A549 (cell line): ENCODE data around the gene CFAP97. TPM values are rescaled to one million over a fixed set of nuclear protein-coding genes. Genes with fewer than 3 reads are reported as not detected.

Experiments
- ATAC-seq, 2 experiments: fragments of 200-7000 bp in 1 of 2; fragments of >200 bp in 1 of 2; cut with Nextera tagmentation in 1 of 2; cut with Tn5 transposase in 1 of 2; 3 replicates each; pipeline versions ENCODE4 v1.8.0 to v1.9.1; 2018 to 2020; ENCODE audit warnings: mild to moderate bottlenecking in 1 of 2, moderate library complexity in 1 of 2
- CTCF ChIA-PET: fragments of 300-600 bp; sonication (Branson Sonifier 250); formaldehyde crosslinking; extraction: SDS; loops from one replicate; lab custom pipeline; 2021; ENCODE audit warnings: antibody characterized with exemption, inconsistent platforms; lab: Yijun Ruan, JAX
- POLR2A ChIA-PET: fragments of 350-600 bp; formaldehyde crosslinking; extraction: SDS; loops from one replicate; lab custom pipeline; 2021; ENCODE audit warnings: antibody characterized with exemption, inconsistent platforms; lab: Yijun Ruan, JAX
- DNase-seq, 2 experiments: peaks; one replicate each; pipeline versions ENCODE4 v3.0.0 to v3.0.0-alpha.2; 2011 to 2016; ENCODE audit warnings: low read depth in 1 of 2, low spot score in 1 of 2
- FAIRE-seq: peaks from 2 replicates; lab custom pipeline; 2011; peaks lifted over from hg19 to GRCh38; lab: Jason Lieb, UNC
- H3K27ac ChIP-seq, 2 experiments: fragments of >200 bp; sonication (Bioruptor Twin); formaldehyde crosslinking; 3 replicates each; pipeline ENCODE4 v1.5.1; 2016 to 2017
- H3K4me1 ChIP-seq: fragments of >200 bp; sonication (Bioruptor Twin); formaldehyde crosslinking; 3 replicates; pipeline ENCODE4 v1.6.1; 2016
- H3K4me2 ChIP-seq: fragments of >200 bp; sonication (Bioruptor Twin); formaldehyde crosslinking; 3 replicates; pipeline ENCODE4 v1.6.1; 2016
- H3K4me3 ChIP-seq: fragments of >200 bp; sonication (Bioruptor Twin); formaldehyde crosslinking; 3 replicates; pipeline ENCODE4 v1.5.1; 2016
- H3K9me3 ChIP-seq: fragments of >200 bp; sonication (Bioruptor Twin); formaldehyde crosslinking; 3 replicates; pipeline ENCODE4 v1.6.1; 2016
- ATOH8 ChIP-seq: fragments of 250-450 bp; sonication (Bioruptor Pico); IDR thresholded peaks from 2 replicates; pipeline ENCODE4 v1.5.0; 2020; ENCODE audit warnings: low read depth, mild to moderate bottlenecking, moderate library complexity
- BHLHE40 ChIP-seq: IDR thresholded peaks from 2 replicates; pipeline ENCODE4 v1.6.1; 2012; ENCODE audit warnings: low read depth, low read length, inconsistent platforms
- CBX8 ChIP-seq: fragments of 200-600 bp; sonication (generic); IDR thresholded peaks from 2 replicates; pipeline ENCODE4 v1.6.1; 2016
- EHF ChIP-seq: fragments of 250-450 bp; sonication (Bioruptor Pico); IDR thresholded peaks from 2 replicates; pipeline ENCODE4 v1.5.0; 2020; ENCODE audit warnings: mild to moderate bottlenecking
- EHMT2 ChIP-seq: fragments of 200-600 bp; sonication (generic); IDR thresholded peaks from 2 replicates; pipeline ENCODE4 v1.6.1; 2016; ENCODE audit warnings: antibody characterized with exemption, low read depth, mild to moderate bottlenecking, moderate library complexity
- ESRRA ChIP-seq: fragments of 150-350 bp; IDR thresholded peaks from 2 replicates; pipeline ENCODE4 v1.6.1; 2014; ENCODE audit warnings: mild to moderate bottlenecking, low read length, borderline replicate concordance
- GATA3 ChIP-seq: IDR thresholded peaks from 2 replicates; pipeline ENCODE4 v1.6.1; 2012; ENCODE audit warnings: borderline replicate concordance
- HES2 ChIP-seq: fragments of >200 bp; sonication (Bioruptor Twin); formaldehyde crosslinking; IDR thresholded peaks from 2 replicates; pipeline ENCODE4 v1.6.1; 2016
- HEYL ChIP-seq: fragments of 250-450 bp; sonication (Bioruptor Pico); IDR thresholded peaks from 2 replicates; pipeline ENCODE4 v1.8.0; 2021; ENCODE audit warnings: mild to moderate bottlenecking, moderate library complexity
- HOXB5 ChIP-seq: fragments of 250-450 bp; sonication (Bioruptor Pico); IDR thresholded peaks from 2 replicates; pipeline ENCODE4 v1.5.0; 2020; ENCODE audit warnings: mild to moderate bottlenecking, moderate library complexity
- JUN ChIP-seq, 2 experiments: fragments of >200 bp; sonication (Bioruptor Twin); formaldehyde crosslinking; IDR thresholded peaks; 2 replicates in 1 of 2; 3 replicates in 1 of 2; pipeline ENCODE4 v1.6.1; 2016 to 2017
- MAZ ChIP-seq: fragments of 150-350 bp; IDR thresholded peaks from 2 replicates; pipeline ENCODE4 v1.6.1; 2014; ENCODE audit warnings: antibody characterized with exemption, low read depth, low read length, borderline replicate concordance
- MYC ChIP-seq: IDR thresholded peaks from 2 replicates; pipeline ENCODE4 v1.6.1; 2012; ENCODE audit warnings: mild to moderate bottlenecking, inconsistent platforms, low read length, improper control_type of control experiment, borderline replicate concordance
- NPAS2 ChIP-seq: fragments of 250-450 bp; sonication (Bioruptor Pico); IDR thresholded peaks from 2 replicates; pipeline ENCODE4 v1.8.0; 2022; ENCODE audit warnings: mild to moderate bottlenecking, moderate library complexity, borderline replicate concordance
- NR3C1 ChIP-seq: fragments of >200 bp; sonication (Bioruptor Twin); formaldehyde crosslinking; IDR thresholded peaks from 3 replicates; pipeline ENCODE4 v1.6.1; 2017
- PHF8 ChIP-seq: fragments of 200-600 bp; sonication (generic); IDR thresholded peaks from 2 replicates; pipeline ENCODE4 v1.6.1; 2016; ENCODE audit warnings: low read depth, mild to moderate bottlenecking, antibody characterized with exemption, moderate library complexity, borderline replicate concordance
- POLR2AphosphoS2 ChIP-seq: conservative IDR thresholded peaks from 2 replicates; pipeline ENCODE4 v1.6.1; 2012; ENCODE audit warnings: low read length, improper control_type of control experiment, inconsistent platforms
- RAD21 ChIP-seq, 2 experiments: fragments of >200 bp in 1 of 2; sonication (Bioruptor Twin) in 1 of 2; formaldehyde crosslinking in 1 of 2; IDR thresholded peaks in 1 of 2; conservative IDR thresholded peaks in 1 of 2; 2 replicates in 1 of 2; 3 replicates in 1 of 2; pipeline ENCODE4 v1.6.1; 2012 to 2018; ENCODE audit warnings: inconsistent platforms in 1 of 2
- RARB ChIP-seq: fragments of 250-450 bp; sonication (Bioruptor Pico); IDR thresholded peaks from 2 replicates; pipeline ENCODE4 v1.8.0; 2021; ENCODE audit warnings: mild to moderate bottlenecking, moderate library complexity
- REST ChIP-seq: fragments of 200-600 bp; sonication (generic); IDR thresholded peaks from 2 replicates; pipeline ENCODE4 v1.6.1; 2016; ENCODE audit warnings: antibody characterized with exemption, mild to moderate bottlenecking, moderate library complexity
- RFX5 ChIP-seq: fragments of 450-650 bp; IDR thresholded peaks from 2 replicates; pipeline ENCODE4 v1.7.1; 2014; ENCODE audit warnings: antibody characterized with exemption, mild to moderate bottlenecking, moderate library complexity
- SMC3 ChIP-seq: fragments of >200 bp; sonication (Bioruptor Twin); formaldehyde crosslinking; IDR thresholded peaks from 3 replicates; pipeline ENCODE4 v1.6.1; 2018; ENCODE audit warnings: inconsistent platforms
- SREBF2 ChIP-seq: fragments of 450-650 bp; IDR thresholded peaks from 2 replicates; pipeline ENCODE4 v1.6.1; 2014; ENCODE audit warnings: mild to moderate bottlenecking, moderate library complexity
- TFCP2L1 ChIP-seq: fragments of 250-450 bp; sonication (Bioruptor Pico); IDR thresholded peaks from 2 replicates; pipeline ENCODE4 v1.5.0; 2021; ENCODE audit warnings: mild to moderate bottlenecking
- TP53 ChIP-seq: fragments of 250-450 bp; sonication (Bioruptor Pico); IDR thresholded peaks from 2 replicates; pipeline ENCODE4 v1.5.0; 2021; ENCODE audit warnings: mild to moderate bottlenecking, moderate library complexity
- ZC3H11A ChIP-seq: fragments of 450-650 bp; IDR thresholded peaks from 2 replicates; pipeline ENCODE4 v1.6.1; 2014; ENCODE audit warnings: antibody characterized with exemption, mild to moderate bottlenecking
- WGBS: methylation state at CpG from one replicate; pipeline ENCODE4 v1.1.6; 2017; ENCODE audit errors: missing lambda C conversion rate; 5-methylcytosine and 5-hydroxymethylcytosine counted together
- polyA plus RNA-seq, 4 experiments: library from polyadenylated mRNA; depleted of rRNA in 3 of 4; stranded (reverse); fragments of >200 nt; fragmentation: RNase III in 1 of 4; extraction: RNeasy Plus Mini Kit Qiagen cat#74134 plus additional on column Dnase treatment in 1 of 4; gene quantifications; 2 replicates in 3 of 4; 3 replicates in 1 of 4; pipeline ENCODE4 v1.2.3, GENCODE V29; 2011 to 2017
- TF ChIP-seq, protein P1 (sequence below): IDR thresholded peaks from 2 replicates; pipeline ENCODE4 v1.6.1; 2012
- TF ChIP-seq, protein P2 (sequence below): fragments of 450-650 bp; IDR thresholded peaks from 2 replicates; pipeline ENCODE4 v1.6.1; 2014; ENCODE audit warnings: antibody characterized with exemption
- TF ChIP-seq, protein P3 (sequence below): IDR thresholded peaks from 2 replicates; pipeline ENCODE4 v1.6.1; 2012
- TF ChIP-seq, protein P4 (sequence below): fragments of >200 bp; sonication (Bioruptor Twin); formaldehyde crosslinking; IDR thresholded peaks from 3 replicates; pipeline ENCODE4 v1.5.1; 2016

The CFAP97 gene
- polyA plus RNA-seq, 2 of the 4 experiments (the other 2 are of a cell fraction): 15.8 to 48.2 TPM

DNA sequence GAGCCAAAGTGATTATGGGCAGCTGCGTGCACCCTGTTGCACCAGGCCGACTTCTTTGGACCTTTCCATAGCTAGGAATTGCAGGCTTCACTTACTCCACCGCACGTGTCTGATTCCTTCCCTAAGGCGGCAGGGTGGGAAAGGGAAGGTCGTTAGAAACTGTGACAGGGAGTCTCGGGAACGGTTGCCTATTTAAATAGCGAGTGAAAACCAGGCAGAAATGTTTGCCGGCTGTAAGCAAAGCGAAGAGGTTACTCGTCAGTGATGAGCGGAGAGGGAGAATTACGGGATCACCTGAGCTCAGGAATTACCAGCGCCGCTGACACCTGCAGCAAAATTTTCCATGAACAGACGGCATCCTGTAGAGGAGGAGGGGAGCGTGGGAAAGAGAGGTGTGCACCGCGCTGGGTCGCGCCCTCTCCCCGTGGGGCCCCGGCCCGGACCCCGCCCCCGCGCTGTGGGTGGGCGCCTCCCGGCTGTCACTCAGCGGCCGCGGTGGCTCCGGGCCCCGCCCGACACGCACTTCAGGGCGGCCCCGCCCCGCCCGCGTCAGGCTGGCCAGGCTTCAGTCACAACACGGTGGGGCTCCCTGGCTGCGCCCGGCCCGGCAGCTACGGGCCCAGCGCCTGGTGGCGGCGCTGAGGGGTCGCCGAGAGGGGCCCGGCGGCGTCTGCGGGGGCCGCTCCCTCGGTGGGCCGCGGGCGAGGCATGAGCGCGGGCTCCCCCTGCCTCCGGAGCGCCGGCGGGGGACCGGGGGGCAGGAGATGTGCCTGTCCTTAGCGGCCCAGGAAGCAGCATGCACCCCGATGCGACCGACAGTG lies 5.4 kb upstream of the CFAP97 start, which contains the start of gene SNX25:
TSS of gene SNX25 (plus strand) at position 568 of the 821 bp plus-strand sequence. CDS start at position 797, 229 bp downstream.
- ChIA-PET POLR2A (interaction anchor here (2.2 kb wide), 1 partner anchor 187 kb away, joined by 9 read pairs; the partner anchor contains the start of genes ANKRD37 and LRP2BP), CTCF (interaction anchor here (0.6 to 1.7 kb wide), 6 partner anchors 13 to 176 kb away, joined by 3 to 5 read pairs (median 3); no protein-coding TSS in a partner anchor)
- DNase-seq (peak; percentile 46 to 78), ATAC-seq (peak; percentile 92 to 94), FAIRE-seq (no peak)
- H3K9me3 ChIP-seq: no peaks in the 10 kb centered on the region
- WGBS: 5% methylated on average over 25 of the region's 72 CpGs
- H3K27ac ChIP-seq: peak within 1 kb of the TSS; percentile 73 to 96
- peaks cover 22% of the 10 kb centered on the region; the same call in 2 of the 3 replicates for H3K4me1 ChIP-seq
- peak within 1 kb of the TSS; percentile 92 for H3K4me2 ChIP-seq
- peak within 1 kb of the TSS; percentile 68 for H3K4me3 ChIP-seq
- TF ChIP-seq, protein P1, sequence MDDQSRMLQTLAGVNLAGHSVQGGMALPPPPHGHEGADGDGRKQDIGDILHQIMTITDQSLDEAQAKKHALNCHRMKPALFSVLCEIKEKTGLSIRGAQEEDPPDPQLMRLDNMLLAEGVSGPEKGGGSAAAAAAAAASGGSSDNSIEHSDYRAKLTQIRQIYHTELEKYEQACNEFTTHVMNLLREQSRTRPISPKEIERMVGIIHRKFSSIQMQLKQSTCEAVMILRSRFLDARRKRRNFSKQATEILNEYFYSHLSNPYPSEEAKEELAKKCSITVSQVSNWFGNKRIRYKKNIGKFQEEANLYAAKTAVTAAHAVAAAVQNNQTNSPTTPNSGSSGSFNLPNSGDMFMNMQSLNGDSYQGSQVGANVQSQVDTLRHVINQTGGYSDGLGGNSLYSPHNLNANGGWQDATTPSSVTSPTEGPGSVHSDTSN: peak; percentile 77; the same call in 1 of the 2 replicates
- TF ChIP-seq EHF (no peak), HEYL (CRISPR knock-in tag) (no peak), SREBF2 (no peak), ZC3H11A (no peak), POLR2AphosphoS2 (no peak), EHMT2 (no peak), NPAS2 (CRISPR knock-in tag) (no peak), TFCP2L1 (CRISPR knock-in tag) (no peak), HOXB5 (CRISPR knock-in tag) (no peak), RARB (CRISPR knock-in tag) (no peak), PHF8 (peak; percentile 27; the same call in 1 of the 2 replicates), RFX5 (no peak), ESRRA (no peak), NR3C1 (no peak), HES2 (no peak), REST (no peak), JUN (IDR thresholded peaks at IDR 0.05) (peak in 1 of 2 experiments; percentile 50; a peak in 1 of 5 replicates), SMC3 (0 out of 3 replicates have a peak, but pooled peaks have one; percentile 19), ATOH8 (CRISPR knock-in tag) (no peak), MAZ (no peak), CBX8 (no peak), GATA3 (no peak), BHLHE40 (no peak), TP53 (no peak), RAD21 (conservative IDR thresholded peaks at IDR 0.05 in 1 of 2, IDR thresholded peaks at IDR 0.05 in 1 of 2) (peak in 1 of 2 experiments; percentile 27; a peak in 1 of 5 replicates), MYC (no peak)
- TF ChIP-seq, protein P2, sequence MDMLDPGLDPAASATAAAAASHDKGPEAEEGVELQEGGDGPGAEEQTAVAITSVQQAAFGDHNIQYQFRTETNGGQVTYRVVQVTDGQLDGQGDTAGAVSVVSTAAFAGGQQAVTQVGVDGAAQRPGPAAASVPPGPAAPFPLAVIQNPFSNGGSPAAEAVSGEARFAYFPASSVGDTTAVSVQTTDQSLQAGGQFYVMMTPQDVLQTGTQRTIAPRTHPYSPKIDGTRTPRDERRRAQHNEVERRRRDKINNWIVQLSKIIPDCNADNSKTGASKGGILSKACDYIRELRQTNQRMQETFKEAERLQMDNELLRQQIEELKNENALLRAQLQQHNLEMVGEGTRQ: no peak
- TF ChIP-seq, protein P3, sequence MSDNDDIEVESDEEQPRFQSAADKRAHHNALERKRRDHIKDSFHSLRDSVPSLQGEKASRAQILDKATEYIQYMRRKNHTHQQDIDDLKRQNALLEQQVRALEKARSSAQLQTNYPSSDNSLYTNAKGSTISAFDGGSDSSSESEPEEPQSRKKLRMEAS: peak; percentile 23; the same call in 1 of the 2 replicates
- TF ChIP-seq, protein P4, sequence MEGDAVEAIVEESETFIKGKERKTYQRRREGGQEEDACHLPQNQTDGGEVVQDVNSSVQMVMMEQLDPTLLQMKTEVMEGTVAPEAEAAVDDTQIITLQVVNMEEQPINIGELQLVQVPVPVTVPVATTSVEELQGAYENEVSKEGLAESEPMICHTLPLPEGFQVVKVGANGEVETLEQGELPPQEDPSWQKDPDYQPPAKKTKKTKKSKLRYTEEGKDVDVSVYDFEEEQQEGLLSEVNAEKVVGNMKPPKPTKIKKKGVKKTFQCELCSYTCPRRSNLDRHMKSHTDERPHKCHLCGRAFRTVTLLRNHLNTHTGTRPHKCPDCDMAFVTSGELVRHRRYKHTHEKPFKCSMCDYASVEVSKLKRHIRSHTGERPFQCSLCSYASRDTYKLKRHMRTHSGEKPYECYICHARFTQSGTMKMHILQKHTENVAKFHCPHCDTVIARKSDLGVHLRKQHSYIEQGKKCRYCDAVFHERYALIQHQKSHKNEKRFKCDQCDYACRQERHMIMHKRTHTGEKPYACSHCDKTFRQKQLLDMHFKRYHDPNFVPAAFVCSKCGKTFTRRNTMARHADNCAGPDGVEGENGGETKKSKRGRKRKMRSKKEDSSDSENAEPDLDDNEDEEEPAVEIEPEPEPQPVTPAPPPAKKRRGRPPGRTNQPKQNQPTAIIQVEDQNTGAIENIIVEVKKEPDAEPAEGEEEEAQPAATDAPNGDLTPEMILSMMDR: peak; percentile 30; the same call in 2 of the 3 replicates
